T-cell (primary cell): ENCODE data around the gene GCN1. TPM values are rescaled to one million over a fixed set of nuclear protein-coding genes. Genes with fewer than 3 reads are reported as not detected.

Experiments used
- ATAC-seq, 4 experiments: fragments of 200-7000 bp in 3 of 4; fragments of 150-1000 bp in 1 of 4; cut with Tn5 transposase; replicated peaks in 1 of 4; 1 replicate in 3 of 4; 2 replicates in 1 of 4; pipeline ENCODE4 v1.10.0; 2021; ENCODE audit warnings: moderate library complexity in 3 of 4, mild to moderate bottlenecking in 2 of 4, moderate number of reproducible peaks in 1 of 4
- CTCF ChIA-PET, 2 donors: fragments of 300-600 bp; sonication (Branson Sonifier 250); formaldehyde crosslinking; loops; one replicate each; lab custom pipeline; 2022; ENCODE audit warnings: antibody characterized with exemption in 2 of 2; lab: Charles Lee
- POLR2A ChIA-PET, 2 donors: fragments of 300-600 bp; sonication (Branson Sonifier 250); formaldehyde crosslinking; loops; one replicate each; lab custom pipeline; 2022; ENCODE audit warnings: antibody characterized with exemption in 2 of 2; lab: Charles Lee
- DNase-seq, 35 experiments: peaks; one replicate each; pipeline versions ENCODE4 v3.0.0 to v3.0.0-alpha.2; 2013 to 2023
- H3K27ac ChIP-seq: one replicate; pipeline ENCODE4 v1.5.1; 2013; ENCODE audit warnings: low read length
- H3K27me3 ChIP-seq, 2 experiments: replicated peaks in 1 of 2; 1 replicate in 1 of 2; 2 replicates in 1 of 2; pipeline versions ENCODE4 v1.6.1 to v1.7.0; 2013; ENCODE audit warnings: low read length in 1 of 2, mixed read lengths in 1 of 2; ENCODE audit not compliant: control insufficient read depth in 2 of 2, insufficient read depth in 2 of 2; ENCODE audit errors: extremely low read depth in 1 of 2
- H3K36me3 ChIP-seq, 2 donors: 1 replicate in 1 of 2; 2 replicates in 1 of 2; pipeline versions ENCODE4 v1.6.1 to v1.7.0; 2013; ENCODE audit warnings: low read length in 1 of 2; ENCODE audit not compliant: control insufficient read depth in 2 of 2, insufficient read depth in 1 of 2; ENCODE audit errors: extremely low read depth in 1 of 2
- H3K4me1 ChIP-seq, 2 experiments: 1 replicate in 1 of 2; 2 replicates in 1 of 2; pipeline versions ENCODE4 v1.6.1 to v1.7.0; 2013; ENCODE audit warnings: low read length in 2 of 2, mixed read lengths in 1 of 2; ENCODE audit not compliant: insufficient read depth in 2 of 2, control insufficient read depth in 1 of 2; ENCODE audit errors: extremely low read depth in 1 of 2
- H3K4me3 ChIP-seq, 2 donors: 1 replicate in 1 of 2; 2 replicates in 1 of 2; pipeline versions ENCODE4 v1.5.1 to v1.7.0; 2013; ENCODE audit warnings: mild to moderate bottlenecking in 2 of 2, low read length in 1 of 2, moderate library complexity in 1 of 2; ENCODE audit not compliant: control insufficient read depth in 1 of 2; ENCODE audit errors: extremely low read depth in 1 of 2
- H3K9me3 ChIP-seq: 2 replicates; pipeline ENCODE4 v1.7.0; 2013
- H3K27ac Mint-ChIP-seq, 2 donors: one replicate each; pipeline ENCODE4 v1.8.0; 2020 to 2021; ENCODE audit warnings: mild to moderate bottlenecking in 2 of 2, mixed read lengths in 2 of 2
- H3K27me3 Mint-ChIP-seq, 2 donors: one replicate each; pipeline ENCODE4 v1.8.0; 2021 to 2022; ENCODE audit warnings: mixed read lengths in 2 of 2
- H3K36me3 Mint-ChIP-seq: one replicate; pipeline ENCODE4 v1.8.0; 2021; ENCODE audit warnings: mixed read lengths
- H3K4me1 Mint-ChIP-seq, 3 donors: one replicate each; pipeline ENCODE4 v1.8.0; 2020 to 2022; ENCODE audit warnings: mixed read lengths in 3 of 3, mild to moderate bottlenecking in 1 of 3
- H3K4me3 Mint-ChIP-seq, 3 donors: one replicate each; pipeline ENCODE4 v1.8.0; 2020 to 2022; ENCODE audit warnings: mild to moderate bottlenecking in 3 of 3, mixed read lengths in 3 of 3, moderate library complexity in 3 of 3
- H3K9me3 Mint-ChIP-seq, 3 donors: one replicate each; pipeline ENCODE4 v1.8.0; 2020 to 2022; ENCODE audit warnings: mixed read lengths in 3 of 3
- WGBS: methylation state at CpG from one replicate; pipeline ENCODE4 v1.1.5; 2013; ENCODE audit warnings: missing lambda C conversion rate; ENCODE audit not compliant: insufficient coverage; 5-methylcytosine and 5-hydroxymethylcytosine counted together
- total RNA-seq, 35 experiments: library from RNA in 6 of 35; stranded (reverse) in 6 of 35; fragments of 120-200 nt in 1 of 35; gene quantifications; one replicate each; pipeline versions ENCODE4 v1.2.1 to v1.2.4 and lab custom pipeline; 2013 to 2026

GCN1 gene
- total RNA-seq, 5 donors from 2014 or later (not counting 1 experiment from before 2014, with no cell fraction given) = 139 to 171 (median 161) TPM

GRCh38 chr12:120225852-120226640, 31.5 kb upstream of the GCN1 start:
- Histone ChIP-seq H3K36me3 (peaks cover 24 to 60% of the 10 kb centered on the region in 2 donors), H3K27me3 (no peaks in the 10 kb centered on the region), H3K9me3 (no peaks in the 10 kb centered on the region), H3K27ac (peak overlapping the region; percentile 16), H3K4me1 (peaks cover 28 to 66% of the 10 kb centered on the region in 2 experiments), H3K4me3 (no peak overlapping the region)
- WGBS = 57% methylated on average over 9 of the region's 13 CpGs
- Mint-ChIP-seq H3K9me3 (no peaks in the 10 kb centered on the region), H3K4me3 (peak overlapping the region in 2 of 3 donors; percentile 21 to 54), H3K27ac (peak overlapping the region; percentile 84 to 87), H3K4me1 (peaks cover 60 to 63% (median 62%) of the 10 kb centered on the region in 3 donors), H3K36me3 (peaks cover 12% of the 10 kb centered on the region), H3K27me3 (no peaks in the 10 kb centered on the region)
- ATAC-seq (no peak), DNase-seq (no peak)
- ChIA-PET CTCF (interaction anchor here (1.0 to 3.9 kb wide), 9 partner anchors 8 to 66 kb away, joined by 3 to 162 read pairs (median 31); partner anchors contain the start of genes PXN (in 2 of the 2), RNU4-1 (in 1 of the 2), RNU4-2 (in 1 of the 2) and RPLP0 (in 1 of the 2)), POLR2A (interaction anchor here (0.7 to 1.2 kb wide), 7 partner anchors 25 to 67 kb away, joined by 3 to 8 read pairs (median 3); partner anchors contain the start of genes RPLP0 (in 2 of the 2), PXN (in 1 of the 2), RNU4-1 (in 1 of the 2) and RNU4-2 (in 1 of the 2))

DNA sequence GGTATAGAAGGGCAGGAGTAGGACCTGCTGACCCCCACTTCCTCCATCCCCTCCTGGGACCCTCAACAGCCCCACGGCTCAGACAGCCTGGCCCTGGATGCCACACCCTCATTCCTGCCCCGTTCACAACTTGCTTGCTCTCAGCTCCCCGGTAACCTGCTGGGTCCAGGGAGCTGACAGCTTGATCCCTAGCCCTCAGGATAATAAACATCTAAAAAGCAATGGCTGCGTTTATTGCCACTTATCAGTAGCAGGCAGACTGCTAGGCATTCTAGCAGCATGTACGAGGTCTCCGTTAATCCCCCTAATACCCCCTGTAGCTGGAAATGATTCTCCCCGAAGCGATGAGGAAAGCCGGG, 30.7 kb upstream of the GCN1 start:
- Histone ChIP-seq H3K4me1 (peaks cover 20 to 58% of the 10 kb centered on the region in 2 experiments), H3K36me3 (peaks cover 32 to 68% of the 10 kb centered on the region in 2 donors), H3K4me3 (no peak overlapping the region), H3K9me3 (no peaks in the 10 kb centered on the region), H3K27me3 (no peaks in the 10 kb centered on the region), H3K27ac (no peak overlapping the region)
- H3K4me1 Mint-ChIP-seq = peaks cover 52 to 54% (median 53%) of the 10 kb centered on the region in 3 donors
- no peaks in the 10 kb centered on the region for H3K9me3 Mint-ChIP-seq
- peak overlapping the region; percentile 84 to 87 for H3K27ac Mint-ChIP-seq
- ATAC-seq (no peak), DNase-seq (no peak)
- ChIA-PET POLR2A (interaction anchor here in 1 of 2 donors (1.0 kb wide), 1 partner anchor 24 kb away, joined by 3 read pairs; no protein-coding TSS in a partner anchor), CTCF (interaction anchor here in 1 of 2 donors (0.8 kb wide), 1 partner anchor 23 kb away, joined by 5 read pairs; no protein-coding TSS in a partner anchor)
- H3K4me3 Mint-ChIP-seq = peak overlapping the region in 1 of 3 donors; percentile 54
- H3K36me3 Mint-ChIP-seq = peaks cover 20% of the 10 kb centered on the region
- 94% methylated on average over 6 of the region's 9 CpGs for WGBS
- no peaks in the 10 kb centered on the region for H3K27me3 Mint-ChIP-seq

DNA sequence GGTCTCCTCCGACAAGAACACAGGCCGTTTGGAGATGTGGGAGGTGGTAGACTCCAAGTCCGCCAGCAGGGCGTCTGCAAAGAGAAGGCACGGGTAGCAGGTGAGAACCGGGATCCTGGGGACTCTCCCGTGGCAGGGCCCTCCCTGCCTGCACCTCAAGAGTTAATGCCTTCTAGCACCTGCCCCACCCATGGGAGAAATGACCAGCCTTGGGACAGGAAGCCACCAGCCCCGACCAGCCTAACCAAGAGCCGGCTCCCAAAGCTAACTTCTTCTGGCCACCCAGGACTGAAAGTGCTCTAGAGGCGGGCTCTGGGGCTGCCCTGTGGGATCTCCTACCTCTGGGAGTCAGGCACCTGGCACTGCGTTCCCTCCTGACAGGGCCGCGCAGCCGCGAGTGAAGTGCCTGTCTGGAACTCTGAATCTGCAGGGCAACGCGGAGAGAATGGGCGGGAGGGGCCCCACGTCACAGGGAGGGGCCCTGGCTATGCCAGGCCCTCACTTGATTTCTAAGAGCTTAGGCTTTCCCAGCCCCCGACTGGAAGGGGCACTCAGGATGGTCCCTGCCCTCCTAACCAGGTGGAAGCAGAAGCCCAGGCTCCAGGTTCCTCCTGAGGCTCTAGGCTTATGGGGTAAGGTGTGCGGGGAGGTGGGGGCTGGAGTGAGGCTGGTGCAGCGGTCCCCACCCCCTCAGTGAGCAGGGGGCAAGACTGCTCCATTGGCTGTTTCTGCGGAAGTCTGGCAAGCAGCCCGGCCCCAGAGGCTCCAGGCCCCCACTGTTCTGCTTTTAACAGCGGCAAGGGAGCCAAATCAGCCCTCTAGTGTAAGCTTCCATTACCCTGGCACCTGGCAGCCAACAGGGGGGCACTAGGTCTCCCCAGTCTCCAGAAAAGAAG, 30.0 kb upstream of the GCN1 start:
- ChIA-PET POLR2A (interaction anchor here in 1 of 2 donors (1.0 kb wide), 2 partner anchors 23 kb away, joined by 3 to 7 read pairs; partner anchors contain the start of gene RPLP0), CTCF (interaction anchor here in 1 of 2 donors (0.8 kb wide), 1 partner anchor 22 kb away, joined by 5 read pairs; no protein-coding TSS in a partner anchor)
- no peak overlapping the region for H3K4me3 ChIP-seq
- H3K36me3 ChIP-seq = peaks cover 38 to 71% of the 10 kb centered on the region in 2 donors
- H3K27me3 ChIP-seq = no peaks in the 10 kb centered on the region
- Mint-ChIP-seq H3K27me3 (no peaks in the 10 kb centered on the region), H3K4me3 (no peak overlapping the region), H3K4me1 (peaks cover 45 to 48% (median 47%) of the 10 kb centered on the region in 3 donors), H3K36me3 (peaks cover 26% of the 10 kb centered on the region), H3K9me3 (no peaks in the 10 kb centered on the region), H3K27ac (peak overlapping the region in 1 of 2 donors; percentile 84)
- peaks cover 13 to 51% of the 10 kb centered on the region in 2 experiments for H3K4me1 ChIP-seq
- no peaks in the 10 kb centered on the region for H3K9me3 ChIP-seq
- DNase-seq (no peak), ATAC-seq (no peak)
- WGBS = 75% methylated on average over 13 of the region's 25 CpGs
- no peak overlapping the region for H3K27ac ChIP-seq

GRCh38 chr12:120223458-120224303, 29.2 kb upstream of the GCN1 start:
- Mint-ChIP-seq H3K4me1 (peaks cover 38 to 39% (median 38%) of the 10 kb centered on the region in 3 donors), H3K4me3 (no peak overlapping the region), H3K9me3 (no peaks in the 10 kb centered on the region), H3K36me3 (peaks cover 28% of the 10 kb centered on the region), H3K27me3 (no peaks in the 10 kb centered on the region), H3K27ac (no peak overlapping the region)
- Histone ChIP-seq H3K9me3 (no peaks in the 10 kb centered on the region), H3K4me1 (peaks cover 5 to 43% of the 10 kb centered on the region in 2 experiments), H3K27ac (no peak overlapping the region), H3K4me3 (no peak overlapping the region), H3K36me3 (peaks cover 38 to 77% of the 10 kb centered on the region in 2 donors), H3K27me3 (no peaks in the 10 kb centered on the region)
- ATAC-seq = no peak
- POLR2A ChIA-PET = interaction anchor here (0.6 to 1.0 kb wide), 2 partner anchors 20 to 22 kb away, joined by 4 to 7 read pairs; partner anchors contain the start of gene RPLP0 (in 1 of the 2)
- no peak for DNase-seq
- WGBS = 94% methylated on average over 12 of the region's 19 CpGs
- CTCF ChIA-PET = no interaction called here

DNA sequence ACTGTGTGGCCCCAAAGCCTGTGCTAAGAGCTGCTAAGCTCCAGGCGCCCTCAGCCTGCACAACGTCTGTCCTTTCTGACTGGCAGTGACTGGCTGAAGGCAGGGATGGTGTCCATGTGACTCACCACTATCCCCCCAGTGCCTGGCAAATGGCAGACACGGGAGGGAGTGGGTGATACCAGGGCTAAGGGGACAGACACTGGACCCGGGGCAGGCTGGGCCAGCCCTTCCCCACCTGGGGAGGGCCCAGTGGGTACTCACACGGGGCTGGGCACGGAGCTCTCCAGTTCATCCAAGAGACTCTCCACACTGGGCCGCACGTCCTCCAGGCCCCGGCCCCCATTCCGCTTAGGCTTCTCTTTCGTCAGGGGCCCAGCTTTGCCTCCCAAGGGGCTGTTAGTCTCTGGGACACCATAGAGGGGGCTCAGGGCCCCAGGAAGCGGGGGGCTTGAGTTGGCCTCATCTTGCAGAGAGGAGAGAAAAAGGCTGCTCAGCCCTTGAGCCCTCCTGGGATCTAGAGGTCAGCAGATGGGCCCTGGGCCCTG, 27.8 kb upstream of the GCN1 start:
- ChIA-PET POLR2A (interaction anchor here in 1 of 2 donors (0.5 kb wide), 1 partner anchor 70 kb away, joined by 3 read pairs; no protein-coding TSS in a partner anchor), CTCF (interaction anchor here (0.6 to 0.8 kb wide), 2 partner anchors 43 to 52 kb away, joined by 3 read pairs; partner anchors contain the start of gene PXN (in 1 of the 2))
- DNase-seq (no peak), ATAC-seq (no peak)
- no peaks in the 10 kb centered on the region for H3K9me3 Mint-ChIP-seq
- Histone ChIP-seq H3K27ac (no peak overlapping the region), H3K4me3 (no peak overlapping the region), H3K4me1 (peaks cover 0 to 30% of the 10 kb centered on the region in 2 experiments), H3K27me3 (no peaks in the 10 kb centered on the region), H3K36me3 (peaks cover 35 to 85% of the 10 kb centered on the region in 2 donors), H3K9me3 (no peaks in the 10 kb centered on the region)
- peaks cover 31% of the 10 kb centered on the region for H3K36me3 Mint-ChIP-seq
- peaks cover 24 to 26% (median 26%) of the 10 kb centered on the region in 3 donors for H3K4me1 Mint-ChIP-seq
- no peak overlapping the region for H3K4me3 Mint-ChIP-seq
- no peak overlapping the region for H3K27ac Mint-ChIP-seq
- 96% methylated on average over 2 of the region's 12 CpGs for WGBS
- no peaks in the 10 kb centered on the region for H3K27me3 Mint-ChIP-seq
